ENCODE data around the gene CFAP74. TPM values are rescaled to one million over a fixed set of nuclear protein-coding genes. Genes with fewer than 3 reads are reported as not detected.
"Not testable (repeated sequence)": the region's sequence is repeated elsewhere in the genome, so short reads cannot be mapped to it uniquely, and the experiment has no call there.

CFAP74 gene
- total RNA-seq, 1 donor from 2014 or later: not detected

DNA sequence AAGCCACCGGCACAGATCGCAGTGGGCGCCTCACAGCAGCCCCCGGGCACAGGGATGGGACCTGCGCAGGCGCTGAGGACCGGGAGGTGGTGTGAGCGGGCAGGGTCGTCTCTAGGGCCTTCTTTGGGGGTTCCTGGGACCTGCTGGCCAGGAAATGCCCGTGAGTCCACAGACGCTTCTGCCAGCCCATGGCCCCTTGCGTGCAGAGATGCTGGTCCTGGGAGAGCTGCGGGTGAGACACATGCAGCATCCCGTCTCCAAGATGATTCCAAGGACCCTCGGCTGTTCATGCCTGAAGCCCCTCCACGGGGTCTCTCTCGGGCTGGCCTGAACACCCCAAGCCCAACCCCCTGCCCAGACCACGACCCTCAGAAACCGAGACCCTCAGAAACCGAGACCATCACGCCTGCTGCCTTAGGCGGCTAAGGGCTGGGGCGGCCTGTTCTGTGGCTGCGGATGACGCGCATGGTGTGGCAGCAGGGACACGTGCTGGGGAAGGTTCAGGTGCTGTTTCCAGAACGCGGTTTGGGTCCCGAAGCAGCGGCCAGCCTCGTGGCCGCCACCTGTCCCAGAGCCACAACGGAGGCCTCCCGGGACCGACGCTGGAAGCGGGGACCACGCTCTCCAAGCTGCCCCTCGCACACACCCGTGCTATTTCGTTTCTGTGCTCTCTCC is 23.0 kb downstream of the CFAP74 start:
- no peaks in the 10 kb centered on the region for H3K27me3 Mint-ChIP-seq
- H3K36me3 Mint-ChIP-seq (ENCODE audit: low read depth): no peaks in the 10 kb centered on the region
- no peaks in the 10 kb centered on the region for H3K4me1 Mint-ChIP-seq
- DNase-seq: no peak
- H3K9me3 Mint-ChIP-seq: peaks cover 10% of the 10 kb centered on the region
- intact Hi-C loops (cut with micrococcal nuclease): no loop called here
- no peak overlapping the region for H3K27ac Mint-ChIP-seq
- no peak overlapping the region for H3K4me3 Mint-ChIP-seq

DNA sequence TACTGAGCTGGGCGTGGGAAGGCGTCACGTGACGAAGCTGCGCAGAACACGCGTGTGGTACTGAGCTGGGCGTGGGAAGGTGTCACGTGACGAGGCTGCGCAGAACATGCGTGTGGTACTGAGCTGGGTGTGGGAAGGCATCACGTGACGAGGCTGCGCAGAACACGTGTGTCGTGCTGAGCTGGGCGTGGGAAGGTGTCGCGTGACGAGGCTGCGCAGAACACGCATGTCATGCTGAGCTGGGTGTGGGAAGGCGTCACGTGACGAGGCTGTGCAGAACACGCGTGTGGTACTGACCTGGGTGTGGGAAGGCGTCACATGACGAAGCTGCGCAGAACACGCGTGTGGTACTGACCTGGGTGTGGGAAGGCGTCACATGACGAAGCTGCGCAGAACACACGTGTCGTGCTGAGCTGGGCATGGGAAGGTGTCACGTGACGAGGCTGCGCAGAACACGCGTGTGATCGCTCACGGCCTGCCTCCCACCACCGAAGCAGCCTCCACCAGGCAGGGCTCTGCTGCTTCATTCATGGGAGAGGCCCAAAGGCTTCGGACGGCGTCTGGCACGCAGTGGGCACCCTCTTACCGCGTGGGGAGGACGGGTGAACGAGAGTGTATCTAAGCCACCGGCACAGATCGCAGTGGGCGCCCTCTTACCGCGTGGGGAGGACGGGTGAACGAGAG is 24.0 kb downstream of the CFAP74 start:
- intact Hi-C loops (cut with micrococcal nuclease): no loop called here
- H3K4me1 Mint-ChIP-seq: no peaks in the 10 kb centered on the region
- H3K27ac Mint-ChIP-seq: no peak overlapping the region

DNA sequence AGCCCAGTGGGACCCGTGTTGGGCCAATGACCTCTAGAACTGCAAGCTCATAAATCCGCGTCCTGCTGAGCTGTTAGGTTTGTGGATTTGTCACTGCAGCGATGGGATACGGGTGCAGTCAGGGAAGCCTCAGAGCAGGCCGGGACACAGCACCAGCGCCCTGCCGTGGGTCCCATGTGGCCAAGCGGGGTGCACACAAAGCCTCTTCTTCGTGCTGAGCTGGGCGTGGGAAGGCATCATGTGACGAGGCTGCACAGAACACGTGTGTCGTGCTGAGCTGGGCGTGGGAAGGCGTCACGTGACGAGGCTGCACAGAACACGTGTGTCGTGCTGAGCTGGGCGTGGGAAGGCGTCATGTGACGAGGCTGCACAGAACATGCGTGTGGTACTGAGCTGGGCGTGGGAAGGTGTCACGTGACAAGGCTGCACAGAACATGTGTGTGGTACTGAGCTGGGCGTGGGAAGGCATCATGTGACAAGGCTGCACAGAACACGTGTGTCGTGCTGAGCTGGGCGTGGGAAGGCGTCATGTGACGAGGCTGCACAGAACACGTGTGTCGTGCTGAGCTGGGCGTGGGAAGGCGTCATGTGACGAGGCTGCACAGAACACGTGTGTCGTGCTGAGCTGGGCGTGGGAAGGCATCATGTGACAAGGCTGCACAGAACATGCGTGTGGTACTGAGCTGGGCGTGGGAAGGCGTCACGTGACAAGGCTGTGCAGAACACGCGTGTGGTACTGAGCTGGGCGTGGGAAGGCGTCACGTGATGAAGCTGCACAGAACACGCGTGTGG is 24.7 kb downstream of the CFAP74 start:
- H3K9me3 Mint-ChIP-seq: peaks cover 10% of the 10 kb centered on the region
- H3K27me3 Mint-ChIP-seq; H3K27ac Mint-ChIP-seq; H3K36me3 Mint-ChIP-seq (ENCODE audit: low read depth); DNase-seq; intact Hi-C loops (cut with micrococcal nuclease); H3K4me1 Mint-ChIP-seq; H3K4me3 Mint-ChIP-seq: not testable (repeated sequence)

More for the DNA sequence above, 24.0 kb downstream of the CFAP74 start:
- Mint-ChIP-seq H3K9me3 (peaks cover 10% of the 10 kb centered on the region), H3K27me3 (no peaks in the 10 kb centered on the region), H3K36me3 (ENCODE audit: low read depth) (no peaks in the 10 kb centered on the region), H3K4me3 (no peak overlapping the region)
- no peak for DNase-seq

DNA sequence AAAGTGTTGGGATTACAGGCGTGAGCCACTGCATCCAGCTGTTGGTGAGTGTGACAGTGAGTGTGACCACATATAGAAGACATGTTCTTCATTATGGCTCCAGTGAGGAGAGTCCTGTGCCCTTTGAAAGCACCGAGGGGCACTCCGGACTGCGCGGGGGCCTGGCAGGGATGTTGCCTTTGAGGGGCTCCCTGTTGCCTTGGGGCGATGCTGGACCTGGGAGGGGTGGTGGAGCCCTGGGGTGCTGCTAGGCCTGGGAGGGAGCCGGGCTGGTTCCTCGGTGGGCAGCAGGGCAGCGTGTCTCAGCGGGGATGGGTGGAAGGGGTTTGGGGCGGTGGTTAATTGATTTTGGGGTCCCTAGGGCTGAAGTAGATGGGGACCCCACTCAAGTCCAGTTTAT is 25.5 kb downstream of the CFAP74 start:
- Mint-ChIP-seq H3K27me3 (no peaks in the 10 kb centered on the region), H3K27ac (no peak overlapping the region), H3K9me3 (peaks cover 10% of the 10 kb centered on the region), H3K36me3 (ENCODE audit: low read depth) (no peaks in the 10 kb centered on the region), H3K4me3 (no peak overlapping the region), H3K4me1 (no peaks in the 10 kb centered on the region)
- intact Hi-C loops (cut with micrococcal nuclease): no loop called here
- no peak for DNase-seq

DNA sequence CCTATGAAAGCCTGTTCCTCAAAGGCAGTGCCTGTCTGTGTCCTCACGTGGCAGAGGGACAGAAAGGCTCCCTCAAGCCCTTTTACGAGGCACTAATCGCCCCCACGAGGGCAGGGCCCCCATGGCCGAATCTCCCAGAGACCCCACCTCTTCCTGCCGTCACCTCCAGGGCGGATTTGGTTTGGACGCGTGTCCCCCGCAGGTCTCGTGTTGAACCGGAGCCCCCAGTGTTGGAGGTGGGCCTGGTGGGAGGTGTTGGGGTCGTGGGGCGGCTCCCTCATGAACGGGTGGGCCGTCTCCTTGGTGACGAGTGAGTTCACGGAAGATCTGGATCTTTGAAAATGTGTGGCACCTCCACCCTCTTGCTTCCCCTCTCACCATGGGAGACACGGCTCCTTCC is 27.6 kb downstream of the CFAP74 start:
- Mint-ChIP-seq H3K27me3 (no peaks in the 10 kb centered on the region), H3K36me3 (ENCODE audit: low read depth) (no peaks in the 10 kb centered on the region), H3K4me3 (no peak overlapping the region), H3K27ac (no peak overlapping the region), H3K9me3 (peaks cover 10% of the 10 kb centered on the region), H3K4me1 (no peaks in the 10 kb centered on the region)
- DNase-seq: no peak
- intact Hi-C loops (cut with micrococcal nuclease): no loop called here

DNA sequence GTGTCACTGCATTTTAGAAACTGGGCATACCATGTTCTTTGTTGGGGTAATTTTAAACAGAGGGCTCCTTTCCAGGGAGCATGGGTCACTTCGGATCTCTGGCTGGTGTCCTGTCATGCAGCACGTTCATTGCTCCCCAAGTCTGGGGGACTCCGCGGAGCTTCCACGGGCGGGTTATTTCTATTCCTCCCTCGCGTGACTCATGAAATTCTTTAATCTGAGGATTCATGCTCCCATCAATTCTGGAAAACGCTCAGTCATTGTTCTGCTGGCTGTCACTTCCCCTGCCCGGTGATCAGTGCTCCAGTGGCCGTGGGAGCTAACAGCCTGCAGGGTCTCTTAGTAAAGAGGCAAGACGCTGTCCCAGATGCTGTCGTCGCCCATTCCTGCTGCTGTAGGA is 28.1 kb downstream of the CFAP74 start:
- Mint-ChIP-seq H3K27me3 (no peaks in the 10 kb centered on the region), H3K4me3 (no peak overlapping the region), H3K27ac (no peak overlapping the region), H3K36me3 (ENCODE audit: low read depth) (no peaks in the 10 kb centered on the region), H3K9me3 (peaks cover 10% of the 10 kb centered on the region), H3K4me1 (no peaks in the 10 kb centered on the region)
- intact Hi-C loops (cut with micrococcal nuclease): no loop called here
- DNase-seq: no peak

DNA sequence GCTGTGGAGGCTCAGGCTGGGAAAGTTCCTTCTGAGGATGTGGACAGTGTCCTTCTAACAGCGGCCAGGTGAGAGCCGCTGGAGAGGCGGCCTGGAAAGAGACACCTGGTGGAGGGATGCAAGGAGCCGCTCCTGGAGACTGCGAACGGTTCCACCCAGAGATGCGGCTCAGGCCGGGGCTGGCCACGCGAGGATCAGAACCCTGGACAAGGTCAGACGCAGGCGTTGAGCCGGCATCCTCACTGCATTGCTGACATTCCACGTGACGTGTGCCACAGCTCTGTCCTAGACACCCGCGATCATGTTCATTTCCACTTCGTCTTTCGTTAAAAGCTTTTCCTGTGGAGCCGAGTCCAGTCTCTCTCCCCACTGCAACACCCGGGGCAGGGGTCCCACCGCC is 28.8 kb downstream of the CFAP74 start:
- no peak for DNase-seq
- Mint-ChIP-seq H3K36me3 (ENCODE audit: low read depth) (no peaks in the 10 kb centered on the region), H3K27ac (no peak overlapping the region), H3K4me1 (no peaks in the 10 kb centered on the region), H3K9me3 (peaks cover 10% of the 10 kb centered on the region), H3K4me3 (no peak overlapping the region), H3K27me3 (no peaks in the 10 kb centered on the region)
- intact Hi-C loops (cut with micrococcal nuclease): no loop called here

DNA sequence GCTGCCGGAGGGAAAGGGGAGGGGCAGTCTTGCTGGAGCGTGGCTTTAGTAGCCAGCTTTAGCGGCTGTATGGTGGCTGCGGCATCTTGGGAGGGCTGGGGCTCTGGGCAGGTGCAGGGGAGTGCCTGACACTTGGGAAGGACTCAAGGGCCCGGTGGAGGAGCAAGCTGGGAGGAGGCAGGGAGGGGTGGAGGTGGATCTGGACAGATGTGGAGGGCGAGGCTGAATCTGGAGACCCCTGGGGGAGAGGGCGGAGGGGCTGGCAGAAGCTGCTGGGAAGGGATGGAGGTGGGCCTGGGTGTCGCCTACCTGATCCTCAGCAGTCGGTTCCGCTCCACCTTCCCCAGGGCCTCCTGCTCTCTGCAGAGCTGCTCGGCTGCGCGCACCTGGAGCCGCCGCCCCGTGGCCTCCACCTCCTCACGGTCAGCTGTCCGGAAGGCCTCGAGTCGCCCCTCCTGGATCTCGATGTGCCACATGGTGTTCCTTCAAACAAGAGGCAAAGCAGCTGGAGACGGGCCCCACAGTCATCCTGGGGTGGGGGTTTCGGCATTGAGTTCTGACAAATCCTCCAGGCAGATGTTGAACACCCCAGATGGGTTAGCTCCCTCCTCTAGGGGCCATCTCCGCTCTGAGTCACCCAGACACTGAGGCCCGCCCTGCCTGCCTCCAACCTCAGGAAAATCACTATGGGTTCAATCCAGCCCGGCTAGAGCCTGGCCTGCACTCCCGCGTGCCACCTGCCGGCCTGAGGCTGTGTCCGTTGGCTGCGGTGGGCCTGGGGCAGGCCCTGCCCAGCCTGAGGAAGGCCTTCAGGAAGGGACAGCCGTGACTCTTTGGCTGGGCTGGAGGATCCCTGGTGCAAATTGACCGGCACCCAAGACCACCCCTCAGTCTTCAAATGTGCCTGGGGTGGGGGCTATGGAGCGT is 29.6 kb downstream of the CFAP74 start:
- H3K27me3 Mint-ChIP-seq: no peaks in the 10 kb centered on the region
- no peak overlapping the region for H3K27ac Mint-ChIP-seq
- H3K36me3 Mint-ChIP-seq (ENCODE audit: low read depth): no peaks in the 10 kb centered on the region
- intact Hi-C loops (cut with micrococcal nuclease): no loop called here
- peaks cover 4% of the 10 kb centered on the region for H3K9me3 Mint-ChIP-seq
- H3K4me3 Mint-ChIP-seq: no peak overlapping the region
- no peak for DNase-seq
- no peaks in the 10 kb centered on the region for H3K4me1 Mint-ChIP-seq

DNA sequence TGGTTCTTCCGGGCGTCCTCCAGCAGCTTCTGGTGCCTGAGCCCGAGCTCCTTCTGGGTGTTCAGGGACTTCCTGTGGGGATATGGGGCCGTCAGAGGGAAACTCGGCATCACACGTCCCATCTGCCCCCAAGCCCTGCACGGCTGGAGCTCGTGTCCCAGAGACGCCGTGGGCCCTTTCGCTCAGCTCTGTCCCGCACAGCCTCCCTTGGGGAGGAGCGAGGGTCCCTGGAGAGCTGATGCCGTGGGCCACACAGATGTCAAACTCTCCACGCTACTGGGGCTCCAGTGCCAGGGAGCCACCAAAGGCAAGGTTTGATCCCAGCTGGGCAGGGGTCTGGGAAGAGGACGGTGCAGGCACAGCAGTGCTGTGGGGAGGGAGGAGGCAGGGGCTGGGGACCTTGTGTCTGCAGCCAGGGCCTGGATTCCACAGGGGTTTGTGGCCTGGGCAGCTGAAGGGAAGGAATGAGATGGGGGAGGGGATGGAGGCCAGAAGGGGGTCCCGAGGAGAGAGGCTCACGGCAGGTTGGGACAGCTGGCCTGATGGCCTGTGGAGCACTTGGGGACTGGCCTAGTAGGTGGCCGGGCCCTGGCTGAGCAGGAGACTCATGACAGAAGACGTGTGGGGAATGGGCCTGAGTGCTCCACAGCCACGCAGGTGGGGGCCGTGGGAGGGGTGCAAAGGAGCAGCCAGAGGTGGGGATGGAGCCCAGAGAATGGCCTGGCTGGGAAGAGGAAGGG is 30.4 kb downstream of the CFAP74 start:
- no peak overlapping the region for H3K27ac Mint-ChIP-seq
- H3K9me3 Mint-ChIP-seq: no peaks in the 10 kb centered on the region
- H3K4me3 Mint-ChIP-seq: no peak overlapping the region
- no peak for DNase-seq
- no peaks in the 10 kb centered on the region for H3K27me3 Mint-ChIP-seq
- no peaks in the 10 kb centered on the region for H3K36me3 Mint-ChIP-seq (ENCODE audit: low read depth)
- H3K4me1 Mint-ChIP-seq: no peaks in the 10 kb centered on the region
- intact Hi-C loops (cut with micrococcal nuclease): no loop called here

DNA sequence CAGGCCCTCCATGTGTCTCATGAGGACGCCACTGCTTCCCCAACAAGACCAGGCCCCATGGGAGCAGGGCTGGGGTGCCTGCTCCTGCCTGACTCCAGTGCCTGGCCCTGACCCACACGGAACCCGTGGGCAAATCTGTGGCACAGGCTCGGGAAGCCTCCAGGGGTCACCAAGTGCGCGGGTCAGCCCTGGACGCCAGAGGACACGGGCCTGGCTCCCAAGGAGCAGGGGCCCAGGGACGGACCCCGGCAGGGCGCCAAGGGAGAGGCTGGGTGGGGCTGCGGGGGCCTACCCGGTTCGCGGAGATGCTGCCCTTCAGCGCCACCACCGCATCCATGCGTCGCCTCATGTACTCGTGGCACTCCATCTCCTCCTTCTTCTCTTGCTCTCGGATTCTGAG is 31.9 kb downstream of the CFAP74 start:
- no peak overlapping the region for H3K27ac Mint-ChIP-seq
- H3K9me3 Mint-ChIP-seq: no peaks in the 10 kb centered on the region

DNA sequence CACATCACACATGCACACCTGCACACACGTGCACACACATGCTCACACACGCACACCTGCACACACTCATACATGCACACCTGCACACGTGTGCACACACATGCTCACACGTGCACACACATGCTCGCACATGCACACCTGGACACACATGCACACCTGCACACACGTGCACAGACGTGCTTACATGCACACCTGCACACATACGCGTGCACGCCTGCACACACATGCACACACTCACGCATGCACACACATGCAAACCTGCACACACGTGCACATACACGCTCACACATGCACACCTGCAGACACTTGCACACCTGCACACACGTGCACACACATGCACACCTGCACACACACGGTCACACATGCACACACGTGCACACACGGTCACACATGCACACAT is 32.6 kb downstream of the CFAP74 start:
- peaks cover 2% of the 10 kb centered on the region for H3K27me3 Mint-ChIP-seq
- no peaks in the 10 kb centered on the region for H3K36me3 Mint-ChIP-seq (ENCODE audit: low read depth)
- peaks cover 2% of the 10 kb centered on the region for H3K4me1 Mint-ChIP-seq
- no peak for DNase-seq
- H3K9me3 Mint-ChIP-seq: no peaks in the 10 kb centered on the region
- H3K27ac Mint-ChIP-seq: no peak overlapping the region
- no peak overlapping the region for H3K4me3 Mint-ChIP-seq
- intact Hi-C loops (cut with micrococcal nuclease): no loop called here

More for the DNA sequence above, 31.9 kb downstream of the CFAP74 start:
- Mint-ChIP-seq H3K4me1 (peaks cover 2% of the 10 kb centered on the region), H3K4me3 (no peak overlapping the region), H3K36me3 (ENCODE audit: low read depth) (no peaks in the 10 kb centered on the region), H3K27me3 (peaks cover 2% of the 10 kb centered on the region)
- no peak for DNase-seq
- intact Hi-C loops (cut with micrococcal nuclease): no loop called here

DNA sequence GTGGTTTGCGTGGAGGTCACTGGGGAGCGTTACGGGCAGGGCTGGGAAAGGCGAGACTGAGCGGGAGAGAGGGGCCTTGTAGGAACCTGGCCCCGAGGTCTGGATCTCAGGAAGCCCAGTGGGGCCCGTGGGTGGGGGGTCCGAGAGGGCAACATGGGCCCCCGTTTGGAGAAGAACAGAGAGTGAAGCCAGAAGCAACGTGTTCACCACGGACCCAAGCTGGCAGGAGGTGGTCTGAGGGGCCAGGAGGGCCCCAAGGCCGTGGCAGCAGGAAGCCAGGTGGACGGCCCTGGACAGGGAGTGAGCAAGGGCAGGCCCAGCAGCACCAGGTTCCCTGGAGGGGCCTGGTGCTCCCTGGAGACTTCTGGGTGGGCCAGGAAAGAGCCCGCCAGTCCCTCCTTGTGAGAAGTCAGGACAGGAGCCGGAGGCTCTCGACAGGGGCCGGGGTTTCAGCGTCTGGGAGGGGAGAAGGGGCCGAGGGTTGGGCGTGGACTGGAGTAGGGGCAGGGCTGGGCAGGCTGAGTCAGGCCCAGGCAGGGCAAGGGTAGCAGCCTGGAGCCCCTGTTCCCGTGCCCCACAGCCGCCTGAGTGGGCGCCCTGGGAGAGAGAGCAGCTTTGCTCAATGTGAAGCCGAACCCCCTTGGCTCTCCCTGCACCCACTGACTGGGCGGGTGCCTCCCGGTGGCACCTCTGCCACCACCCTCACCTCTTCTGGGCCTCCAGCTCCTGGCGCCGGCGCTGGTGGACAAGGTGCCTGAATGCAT is 33.5 kb downstream of the CFAP74 start:
- Mint-ChIP-seq H3K27me3 (peaks cover 2% of the 10 kb centered on the region), H3K27ac (no peak overlapping the region), H3K9me3 (no peaks in the 10 kb centered on the region), H3K4me1 (peaks cover 2% of the 10 kb centered on the region), H3K4me3 (no peak overlapping the region), H3K36me3 (ENCODE audit: low read depth) (no peaks in the 10 kb centered on the region)
- intact Hi-C loops (cut with micrococcal nuclease): no loop called here
- DNase-seq: no peak
